K562 (cell line): ENCODE data around the gene AAMP. TPM values are rescaled to one million over a fixed set of nuclear protein-coding genes. Genes with fewer than 3 reads are reported as not detected.
A peak's percentile ranks its signal among the peaks of the same experiment; 100 is the strongest.

Experiments
- ATAC-seq: fragments of 200-7000 bp; cut with Tn5 transposase; 3 replicates; pipeline ENCODE4 v1.9.1; 2020; ENCODE audit warnings: moderate library complexity
- BruUV-seq: library from RNA; stranded (reverse); fragments of 400-500 nt; replicated peaks from 2 replicates; lab custom pipeline; 2021; lab: Mats Ljungman, UMichigan
- CTCF ChIA-PET: fragments of 300-600 bp; formaldehyde crosslinking; extraction: SDS; loops from one replicate; lab custom pipeline; 2021; ENCODE audit warnings: low intra/inter-chr PET ratio; lab: Yijun Ruan, JAX
- POLR2A ChIA-PET: fragments of 300-600, 350-650 bp; sonication (Branson Sonifier 250); formaldehyde crosslinking; extraction: SDS; loops from one replicate; lab custom pipeline; 2021; ENCODE audit warnings: antibody characterized with exemption, inconsistent platforms; lab: Yijun Ruan, JAX
- DNase-seq, 4 experiments: peaks; one replicate each; pipeline versions ENCODE4 v3.0.0 to v3.0.0-alpha.2; 2011 to 2018; ENCODE audit warnings: low spot score in 3 of 4, mixed read lengths in 3 of 4; ENCODE audit errors: extremely low read depth in 1 of 4
- FAIRE-seq: peaks from 2 replicates; lab custom pipeline; 2011; peaks lifted over from hg19 to GRCh38; lab: Jason Lieb, UNC
- H2AFZ ChIP-seq: 2 replicates; pipeline ENCODE4 v1.6.0; 2011; ENCODE audit warnings: low read depth, low read length, control low read depth, inconsistent platforms
- H3K27ac ChIP-seq: fragments of 200-600 bp; 3 replicates; pipeline ENCODE4 v1.8.0; 2011; ENCODE audit warnings: low read depth, mild to moderate bottlenecking, control low read depth, inconsistent platforms, low read length, moderate library complexity, mixed read lengths; ENCODE audit errors: extremely low read depth
- H3K27me3 ChIP-seq, 2 experiments: fragments of 300-600 bp in 1 of 2; 2 replicates in 1 of 2; 3 replicates in 1 of 2; pipeline versions ENCODE4 v1.6.0 to v1.8.0; 2011; ENCODE audit warnings: inconsistent platforms in 2 of 2, low read length in 2 of 2, mild to moderate bottlenecking in 1 of 2, mixed read lengths in 1 of 2, moderate library complexity in 1 of 2; ENCODE audit not compliant: control insufficient read depth in 2 of 2, insufficient read depth in 2 of 2
- H3K36me3 ChIP-seq: fragments of 300-600 bp; 3 replicates; pipeline ENCODE4 v1.8.0; 2011; ENCODE audit warnings: mild to moderate bottlenecking, low read length, inconsistent platforms; ENCODE audit not compliant: control insufficient read depth, insufficient read depth
- H3K4me1 ChIP-seq, 2 experiments: fragments of 200-600 bp in 1 of 2; replicated peaks in 1 of 2; 2 replicates in 1 of 2; 3 replicates in 1 of 2; pipeline versions ENCODE4 v1.5.1 to v1.8.0; 2011; ENCODE audit warnings: inconsistent platforms in 2 of 2, low read length in 2 of 2, mild to moderate bottlenecking in 1 of 2, mixed read lengths in 1 of 2, moderate library complexity in 1 of 2; ENCODE audit not compliant: control insufficient read depth in 2 of 2, insufficient read depth in 2 of 2
- H3K4me2 ChIP-seq: 2 replicates; pipeline ENCODE4 v1.6.1; 2011; ENCODE audit warnings: low read length, control low read depth, inconsistent platforms, mixed read lengths; ENCODE audit not compliant: insufficient read depth
- H3K4me3 ChIP-seq: fragments of 200-600 bp; sonication (generic), shearing (Covaris generic); 2 replicates; pipeline ENCODE4 v1.5.1; 2016; ENCODE audit warnings: control low read depth, inconsistent platforms
- H3K79me2 ChIP-seq: fragments of 200-600 bp; 3 replicates; pipeline ENCODE4 v1.8.0; 2011; ENCODE audit warnings: low read length, inconsistent platforms; ENCODE audit not compliant: control insufficient read depth, insufficient read depth
- H3K9ac ChIP-seq, 2 experiments: 2 replicates each; pipeline versions ENCODE4 v1.6.0 to v1.6.1; 2011; ENCODE audit warnings: low read depth in 2 of 2, low read length in 2 of 2, control low read depth in 1 of 2, inconsistent platforms in 1 of 2, mild to moderate bottlenecking in 1 of 2, mixed read lengths in 1 of 2; ENCODE audit not compliant: insufficient read depth in 1 of 2
- H3K9me1 ChIP-seq: one replicate; pipeline ENCODE4 v1.6.0; 2011; ENCODE audit warnings: inconsistent platforms, mild to moderate bottlenecking, low read length, moderate library complexity; ENCODE audit not compliant: control insufficient read depth, insufficient read depth
- H3K9me3 ChIP-seq: replicated peaks from 2 replicates; pipeline ENCODE4 v1.5.1; 2011; ENCODE audit warnings: low read depth, low read length, inconsistent platforms; ENCODE audit not compliant: control insufficient read depth, insufficient read depth
- H4K20me1 ChIP-seq: replicated peaks from 2 replicates; pipeline ENCODE4 v1.6.1; 2011; ENCODE audit warnings: low read length, inconsistent platforms, mixed read lengths; ENCODE audit not compliant: control insufficient read depth, insufficient read depth
- EGR1 ChIP-seq: fragments of 450-650 bp; conservative IDR thresholded peaks from 2 replicates; pipeline ENCODE4 v1.6.1; 2017; ENCODE audit warnings: mild to moderate bottlenecking
- ELF1 ChIP-seq: fragments of 200-800 bp; sonication (Bioruptor generic); IDR thresholded peaks from 2 replicates; pipeline ENCODE4 v1.6.1; 2016; ENCODE audit warnings: missing genetic modification characterization, missing compliant biosample characterization
- FIP1L1 ChIP-seq: fragments of 200-400 bp; formaldehyde crosslinking; IDR thresholded peaks from 2 replicates; pipeline ENCODE4 v1.6.1; 2018; ENCODE audit warnings: mild to moderate bottlenecking, low read depth, low read length; ENCODE audit not compliant: poor library complexity, severe bottlenecking
- HDAC1 ChIP-seq, 2 experiments: fragments of 450-650 bp; IDR thresholded peaks; 2 replicates each; pipeline ENCODE4 v1.6.1; 2016 to 2017; ENCODE audit warnings: inconsistent platforms in 1 of 2, mild to moderate bottlenecking in 1 of 2, moderate library complexity in 1 of 2
- KAT7 ChIP-seq: sonication (generic); formaldehyde crosslinking; IDR thresholded peaks from 2 replicates; pipeline ENCODE4 v1.8.0; 2022; ENCODE audit warnings: missing genetic modification reagents, mild to moderate bottlenecking, borderline replicate concordance
- KDM1A ChIP-seq, 2 experiments: fragments of 450-650 bp; IDR thresholded peaks; 2 replicates each; pipeline ENCODE4 v1.6.1; 2016; ENCODE audit warnings: mild to moderate bottlenecking in 2 of 2
- MTA2 ChIP-seq: fragments of 450-650 bp; IDR thresholded peaks from 2 replicates; pipeline ENCODE4 v1.6.1; 2016; ENCODE audit warnings: low read depth
- PCBP1 ChIP-seq: fragments of 200-400 bp; formaldehyde crosslinking; IDR thresholded peaks from 2 replicates; pipeline ENCODE4 v1.6.1; 2018; ENCODE audit warnings: mild to moderate bottlenecking, low read depth, low read length; ENCODE audit not compliant: poor library complexity, severe bottlenecking
- POLR3G ChIP-seq: IDR thresholded peaks from 2 replicates; pipeline ENCODE4 v1.6.1; 2011; ENCODE audit not compliant: insufficient read length, insufficient replicate concordance; ENCODE audit errors: extremely low read depth
- RBFOX2 ChIP-seq: fragments of 200-400 bp; formaldehyde crosslinking; IDR thresholded peaks from 2 replicates; pipeline ENCODE4 v1.6.1; 2017; ENCODE audit warnings: low read depth, mild to moderate bottlenecking, low read length, moderate library complexity
- RCOR1 ChIP-seq, 2 experiments: IDR thresholded peaks; 2 replicates each; pipeline ENCODE4 v1.6.1; 2012; ENCODE audit warnings: low read depth in 2 of 2, low read length in 2 of 2, borderline replicate concordance in 1 of 2, improper control_type of control experiment in 1 of 2
- TAF1 ChIP-seq: IDR thresholded peaks from 2 replicates; pipeline ENCODE4 v1.6.1; 2011; ENCODE audit warnings: mild to moderate bottlenecking, low read length, moderate library complexity; ENCODE audit not compliant: insufficient read depth, control insufficient read depth, severe bottlenecking; ENCODE audit errors: extremely low read depth
- WGBS: fragments of 100-300 bp; shearing (Covaris generic); methylation state at CpG from one replicate; pipeline ENCODE4 v1.1.6; 2016; ENCODE audit warnings: low coverage, mixed read lengths; ENCODE audit not compliant: insufficient coverage; ENCODE audit errors: missing lambda C conversion rate; 5-methylcytosine and 5-hydroxymethylcytosine counted together
- in situ Hi-C: fragments of 300-500 bp; cut with MboI; formaldehyde crosslinking; loops from 4 replicates; pipeline ENCODE4 v1.15.0; 2018; ENCODE audit warnings: inconsistent platforms, mixed read lengths
- intact Hi-C: fragments of 100-400 bp; cut with micrococcal nuclease; formaldehyde crosslinking; loops from 2 replicates; pipeline ENCODE4 v1.14.2; 2022
- polyA plus RNA-seq, 8 experiments: library from polyadenylated mRNA; depleted of rRNA in 4 of 8; stranded (reverse) in 5 of 8; unstranded in 3 of 8; fragments of >200 nt; fragmentation: Nextera tagmentation in 2 of 8; fragmentation: Illumina TruSeq in 1 of 8; extraction: Ambion mirVana in 2 of 8; extraction: Trizol in 1 of 8; gene quantifications; 2 replicates each; pipeline versions ENCODE4 v1.2.1 to v1.2.3, GENCODE V29; 2011 to 2014; ENCODE audit warnings: inconsistent platforms in 1 of 8, missing spikeins in 1 of 8
- total RNA-seq, 7 experiments: library from RNA; depleted of rRNA in 6 of 7; stranded (reverse); fragments of >200 nt in 6 of 7; fragmentation: Illumina TruSeq in 2 of 7; extraction: Trizol in 2 of 7; gene quantifications; 2 replicates each; pipeline versions ENCODE4 v1.2.1 to v1.2.3, GENCODE V29; 2011 to 2021; ENCODE audit warnings: low replicate concordance in 1 of 7
- TF ChIP-seq, protein P1 (sequence below), 3 experiments: fragments of 200-800 bp in 1 of 3; fragments of 250-450 bp in 1 of 3; fragments of 450-650 bp in 1 of 3; sonication (Bioruptor Pico) in 1 of 3; sonication (Bioruptor generic) in 1 of 3; formaldehyde crosslinking in 1 of 3; IDR thresholded peaks; 2 replicates each; pipeline versions ENCODE4 v1.6.1 to v1.8.0; 2016 to 2022; ENCODE audit warnings: mild to moderate bottlenecking in 2 of 3, missing genetic modification characterization in 2 of 3, missing compliant biosample characterization in 1 of 3, moderate library complexity in 1 of 3

Gene AAMP
- total and polyA plus RNA-seq, 9 of the 15 experiments (the other 6 are each of a cell fraction or from before 2014, with no cell fraction given) = 5.7 to 197 (median 94.1) TPM

DNA sequence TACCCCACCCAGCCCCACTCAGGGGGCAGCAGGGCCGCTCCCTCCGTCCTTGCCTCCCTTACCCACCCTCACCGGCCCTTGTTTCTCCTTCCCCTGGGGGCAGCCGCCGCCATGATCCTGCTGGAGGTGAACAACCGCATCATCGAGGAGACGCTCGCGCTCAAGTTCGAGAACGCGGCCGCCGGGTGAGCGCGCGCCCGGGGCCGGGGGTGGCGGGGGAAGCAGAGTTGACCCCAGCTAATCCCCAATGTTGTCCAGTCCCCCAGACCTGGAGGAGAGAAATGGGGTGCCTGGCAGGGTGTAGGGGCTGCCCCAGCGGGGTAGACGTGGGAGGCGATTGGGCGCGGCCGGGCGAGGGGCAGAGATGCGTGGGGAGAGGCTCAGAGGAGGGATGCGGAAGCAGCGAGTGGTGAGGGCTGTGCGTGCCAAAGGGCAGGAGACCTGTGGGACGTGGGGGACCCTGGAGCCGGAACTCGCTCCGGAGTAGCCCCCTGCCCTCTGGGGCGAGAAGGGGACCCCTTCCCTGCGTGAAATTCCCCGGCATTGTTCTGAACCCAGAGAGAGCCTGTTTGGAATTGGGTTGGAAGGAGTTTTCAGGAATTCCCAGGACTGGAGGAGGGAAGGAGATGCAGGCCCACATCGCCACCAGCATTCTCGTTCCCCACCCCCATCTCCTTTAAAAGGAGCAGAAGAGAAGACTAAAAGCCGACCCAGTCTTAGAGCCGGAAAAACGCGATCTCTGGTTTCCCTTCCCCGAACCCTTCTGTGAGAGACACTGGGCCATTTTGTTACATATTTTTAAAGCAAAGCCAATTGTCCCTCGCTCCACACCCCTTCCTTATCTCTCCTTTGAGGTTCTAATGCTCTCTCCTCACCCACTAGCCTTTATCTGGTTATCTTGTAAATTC lies 52.3 kb downstream of the AAMP start:
- H3K79me2 ChIP-seq = peaks cover 52% of the 10 kb centered on the region
- TSS peak; percentile 51 for BruUV-seq
- under 1% methylated on average over 28 of the region's 47 CpGs for WGBS
- H3K9me3 ChIP-seq = no peaks in the 10 kb centered on the region
- peak; percentile 75 for ATAC-seq
- peak; percentile 2; the same call in 1 of the 2 replicates for TF ChIP-seq ELF1
- peak; percentile 60 for TF ChIP-seq PCBP1
- TF ChIP-seq POLR3G = no peak
- peak; percentile 71 for TF ChIP-seq RBFOX2
- TF ChIP-seq, protein P1, sequence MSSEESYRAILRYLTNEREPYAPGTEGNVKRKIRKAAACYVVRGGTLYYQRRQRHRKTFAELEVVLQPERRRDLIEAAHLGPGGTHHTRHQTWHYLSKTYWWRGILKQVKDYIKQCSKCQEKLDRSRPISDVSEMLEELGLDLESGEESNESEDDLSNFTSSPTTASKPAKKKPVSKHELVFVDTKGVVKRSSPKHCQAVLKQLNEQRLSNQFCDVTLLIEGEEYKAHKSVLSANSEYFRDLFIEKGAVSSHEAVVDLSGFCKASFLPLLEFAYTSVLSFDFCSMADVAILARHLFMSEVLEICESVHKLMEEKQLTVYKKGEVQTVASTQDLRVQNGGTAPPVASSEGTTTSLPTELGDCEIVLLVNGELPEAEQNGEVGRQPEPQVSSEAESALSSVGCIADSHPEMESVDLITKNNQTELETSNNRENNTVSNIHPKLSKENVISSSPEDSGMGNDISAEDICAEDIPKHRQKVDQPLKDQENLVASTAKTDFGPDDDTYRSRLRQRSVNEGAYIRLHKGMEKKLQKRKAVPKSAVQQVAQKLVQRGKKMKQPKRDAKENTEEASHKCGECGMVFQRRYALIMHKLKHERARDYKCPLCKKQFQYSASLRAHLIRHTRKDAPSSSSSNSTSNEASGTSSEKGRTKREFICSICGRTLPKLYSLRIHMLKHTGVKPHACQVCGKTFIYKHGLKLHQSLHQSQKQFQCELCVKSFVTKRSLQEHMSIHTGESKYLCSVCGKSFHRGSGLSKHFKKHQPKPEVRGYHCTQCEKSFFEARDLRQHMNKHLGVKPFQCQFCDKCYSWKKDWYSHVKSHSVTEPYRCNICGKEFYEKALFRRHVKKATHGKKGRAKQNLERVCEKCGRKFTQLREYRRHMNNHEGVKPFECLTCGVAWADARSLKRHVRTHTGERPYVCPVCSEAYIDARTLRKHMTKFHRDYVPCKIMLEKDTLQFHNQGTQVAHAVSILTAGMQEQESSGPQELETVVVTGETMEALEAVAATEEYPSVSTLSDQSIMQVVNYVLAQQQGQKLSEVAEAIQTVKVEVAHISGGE (CRISPR knock-in tag; IDR thresholded peaks at IDR 0.05) = peak in 1 of 3 experiments; percentile 13; a peak in 1 of 6 replicates
- peak; percentile 65 to 80 for TF ChIP-seq KDM1A (IDR thresholded peaks at IDR 0.05)
- TF ChIP-seq TAF1 = peak; percentile 25
- TF ChIP-seq EGR1 = peak; percentile 85
- TF ChIP-seq RCOR1 (IDR thresholded peaks at IDR 0.05; ENCODE audit: borderline replicate concordance in 1 of 2, low read depth in 2 of 2, low read length in 2 of 2) = peak in 1 of 2 experiments; percentile 81; a peak in 2 of 4 replicates
- peak; percentile 73; the same call in 1 of the 2 replicates for TF ChIP-seq KAT7 (CRISPR knock-in tag)
- peak in 1 of 2 experiments; percentile 28; a peak in 1 of 4 replicates for TF ChIP-seq HDAC1 (IDR thresholded peaks at IDR 0.05)
- TF ChIP-seq FIP1L1 = no peak
- TF ChIP-seq MTA2 = no peak
- peaks cover 13% of the 10 kb centered on the region; the same call in 1 of the 2 replicates for H4K20me1 ChIP-seq
- FAIRE-seq = no peak
- H3K4me3 ChIP-seq = peak overlapping the region; percentile 98
- in situ Hi-C loops = no loop called here
- ChIA-PET CTCF (no interaction called here), POLR2A (interaction anchor here (0.6 to 1.0 kb wide), 3 partner anchors 17 to 390 kb away, joined by 3 to 4 read pairs (median 3); partner anchors contain the start of gene PLCD4)
- peak in 2 of 4 experiments; percentile 36 to 39 for DNase-seq
- no peaks in the 10 kb centered on the region for H3K27me3 ChIP-seq
- H2AFZ ChIP-seq = peak overlapping the region; percentile 70
- intact Hi-C loops = no loop called here
- H3K9ac ChIP-seq = peak overlapping the region; percentile 79 to 98
- peak overlapping the region; percentile 90 for H3K27ac ChIP-seq
- H3K4me1 ChIP-seq = peaks cover 12 to 15% of the 10 kb centered on the region in 2 experiments
- no peaks in the 10 kb centered on the region for H3K9me1 ChIP-seq
- peak overlapping the region; percentile 87 for H3K4me2 ChIP-seq
- peaks cover 19% of the 10 kb centered on the region; the same call in 2 of the 3 replicates for H3K36me3 ChIP-seq
